Measurements from ENCODE around the gene RMDN2.
"Not testable (repeated sequence)": the region's sequence is repeated elsewhere in the genome, so short reads cannot be mapped to it uniquely, and the experiment has no call there.

The RMDN2 gene

DNA sequence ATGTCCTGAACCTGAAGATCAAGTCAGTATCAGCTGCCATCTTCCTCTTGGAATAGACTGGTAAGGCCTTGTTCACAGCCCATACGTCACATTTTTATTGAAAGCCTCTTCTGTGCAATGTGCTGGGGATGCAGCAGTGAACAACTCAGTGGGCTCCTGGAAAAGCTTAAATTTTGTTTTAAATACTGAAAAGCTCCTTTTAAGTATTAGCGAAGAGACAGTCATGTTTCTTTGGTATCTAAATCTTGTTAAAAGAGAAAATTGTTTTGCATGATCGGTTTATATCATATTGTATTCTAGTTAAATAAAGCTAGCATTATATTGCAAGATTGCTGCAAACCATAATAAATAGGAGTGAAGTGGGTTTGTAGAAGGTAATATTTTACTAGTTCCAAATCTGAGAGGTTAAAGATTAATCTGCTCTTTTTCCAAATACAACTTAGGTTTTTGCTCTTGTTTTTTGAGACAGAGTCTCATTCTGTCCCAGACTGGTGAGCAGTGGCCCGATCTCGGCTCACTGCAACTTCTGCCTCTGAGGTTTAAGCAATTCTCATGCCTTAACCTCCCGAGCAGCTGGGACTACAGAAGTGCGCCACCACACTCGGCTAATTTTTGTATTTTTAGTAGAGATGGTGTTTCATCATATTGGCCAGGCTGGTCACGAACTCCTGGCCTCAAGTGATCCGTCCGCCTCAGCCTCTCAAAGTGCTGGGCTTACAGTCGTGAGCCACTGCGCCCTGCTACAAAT, 1.6 kb upstream of the RMDN2 start:
- TF ChIP-seq, protein P1, sequence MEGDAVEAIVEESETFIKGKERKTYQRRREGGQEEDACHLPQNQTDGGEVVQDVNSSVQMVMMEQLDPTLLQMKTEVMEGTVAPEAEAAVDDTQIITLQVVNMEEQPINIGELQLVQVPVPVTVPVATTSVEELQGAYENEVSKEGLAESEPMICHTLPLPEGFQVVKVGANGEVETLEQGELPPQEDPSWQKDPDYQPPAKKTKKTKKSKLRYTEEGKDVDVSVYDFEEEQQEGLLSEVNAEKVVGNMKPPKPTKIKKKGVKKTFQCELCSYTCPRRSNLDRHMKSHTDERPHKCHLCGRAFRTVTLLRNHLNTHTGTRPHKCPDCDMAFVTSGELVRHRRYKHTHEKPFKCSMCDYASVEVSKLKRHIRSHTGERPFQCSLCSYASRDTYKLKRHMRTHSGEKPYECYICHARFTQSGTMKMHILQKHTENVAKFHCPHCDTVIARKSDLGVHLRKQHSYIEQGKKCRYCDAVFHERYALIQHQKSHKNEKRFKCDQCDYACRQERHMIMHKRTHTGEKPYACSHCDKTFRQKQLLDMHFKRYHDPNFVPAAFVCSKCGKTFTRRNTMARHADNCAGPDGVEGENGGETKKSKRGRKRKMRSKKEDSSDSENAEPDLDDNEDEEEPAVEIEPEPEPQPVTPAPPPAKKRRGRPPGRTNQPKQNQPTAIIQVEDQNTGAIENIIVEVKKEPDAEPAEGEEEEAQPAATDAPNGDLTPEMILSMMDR (IDR thresholded peaks at IDR 0.05; ENCODE audit: unreplicated experiment in 3 of 3): no peak
- Mint-ChIP-seq H3K9me3 (no peaks in the 10 kb centered on the region), H3K4me1 (peaks cover 10% of the 10 kb centered on the region), H3K27me3 (ENCODE audit: low read depth) (no peaks in the 10 kb centered on the region), H3K27ac (peak overlapping the region; percentile 33 to 96 (median 91)), H3K4me3 (peak overlapping the region; percentile 89 to 96 (median 93)), H3K36me3 (ENCODE audit: low read depth) (no peaks in the 10 kb centered on the region)

DNA sequence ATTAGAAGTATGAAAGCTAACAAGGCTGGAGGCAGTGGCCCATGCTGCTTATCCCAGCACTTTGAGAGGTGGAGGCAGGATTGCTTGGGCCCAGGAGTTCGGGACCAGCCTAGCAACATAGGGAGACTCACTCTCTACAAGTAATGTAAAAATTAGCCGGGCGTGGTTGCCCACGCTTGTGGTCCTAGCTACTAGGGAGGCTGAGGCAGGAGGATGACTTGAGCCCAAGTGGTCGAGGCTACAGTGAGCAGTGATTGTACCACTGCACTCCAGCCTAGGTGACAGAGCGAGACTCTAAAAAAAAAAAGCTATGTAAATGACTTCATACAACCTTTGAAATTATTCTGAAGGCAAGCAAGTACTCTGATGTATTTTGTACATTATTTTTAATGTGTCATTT, 1.5 kb downstream of the RMDN2 start:
- no peak overlapping the region for H3K4me3 Mint-ChIP-seq
- H3K27me3 Mint-ChIP-seq (ENCODE audit: low read depth): no peaks in the 10 kb centered on the region
- H3K4me1 Mint-ChIP-seq: peaks cover 4% of the 10 kb centered on the region
- H3K9me3 Mint-ChIP-seq: peaks cover 5% of the 10 kb centered on the region
- TF ChIP-seq, protein P1 (IDR thresholded peaks at IDR 0.05; ENCODE audit: unreplicated experiment in 3 of 3): no peak
- H3K27ac Mint-ChIP-seq: no peak overlapping the region
- peaks cover 16% of the 10 kb centered on the region for H3K36me3 Mint-ChIP-seq (ENCODE audit: low read depth)

DNA sequence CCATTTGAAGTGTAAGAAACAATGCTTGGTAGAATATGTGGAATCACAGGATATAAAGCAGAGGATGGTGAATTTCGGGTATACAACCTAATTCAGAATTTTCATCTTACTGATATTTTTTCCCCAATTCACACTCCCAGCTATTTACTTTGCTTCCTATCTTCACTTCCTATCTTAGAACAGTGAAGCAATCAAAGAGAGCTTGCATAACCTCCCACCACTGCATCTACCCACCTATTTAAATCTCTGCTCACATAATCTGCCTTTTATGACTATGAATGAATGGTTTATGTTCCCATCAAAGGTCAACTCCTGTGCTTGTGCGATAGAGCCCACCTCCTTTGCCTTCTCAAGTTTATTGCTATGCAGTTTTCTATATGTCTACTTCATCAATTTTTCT, 3.3 kb downstream of the RMDN2 start:
- TF ChIP-seq, protein P1 (IDR thresholded peaks at IDR 0.05; ENCODE audit: unreplicated experiment in 3 of 3): no peak
- Mint-ChIP-seq H3K27ac (no peak overlapping the region), H3K36me3 (ENCODE audit: low read depth) (peaks cover 19% of the 10 kb centered on the region), H3K9me3 (peaks cover 6% of the 10 kb centered on the region), H3K4me1 (peaks cover 4% of the 10 kb centered on the region), H3K27me3 (ENCODE audit: low read depth) (no peaks in the 10 kb centered on the region), H3K4me3 (peak overlapping the region in 2 of 3 experiments; percentile 12 to 14)

DNA sequence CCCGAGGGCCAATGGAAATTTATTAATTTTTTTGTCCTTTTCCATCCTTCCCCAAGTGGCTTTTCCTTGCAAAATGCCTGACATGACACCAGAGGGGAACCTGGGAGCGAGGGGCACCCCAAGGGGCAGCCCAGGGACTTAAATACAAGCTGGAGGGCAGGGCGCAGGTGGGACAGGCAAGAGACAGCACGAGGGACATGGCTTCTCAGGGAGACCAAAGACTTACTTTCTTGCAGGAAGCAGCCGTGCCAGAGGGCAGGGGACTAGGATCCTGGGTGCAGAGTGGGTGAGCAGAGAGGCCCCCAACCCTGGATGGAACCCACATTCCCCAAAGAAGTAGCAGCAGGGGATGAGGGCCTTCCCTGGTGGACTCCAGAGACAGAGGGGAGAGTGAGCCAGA, 5.3 kb downstream of the RMDN2 start:
- not testable (repeated sequence) for H3K27ac Mint-ChIP-seq; H3K27me3 Mint-ChIP-seq (ENCODE audit: low read depth); H3K4me1 Mint-ChIP-seq; H3K4me3 Mint-ChIP-seq
- H3K9me3 Mint-ChIP-seq: peaks cover 11% of the 10 kb centered on the region
- peaks cover 38% of the 10 kb centered on the region for H3K36me3 Mint-ChIP-seq (ENCODE audit: low read depth)

DNA sequence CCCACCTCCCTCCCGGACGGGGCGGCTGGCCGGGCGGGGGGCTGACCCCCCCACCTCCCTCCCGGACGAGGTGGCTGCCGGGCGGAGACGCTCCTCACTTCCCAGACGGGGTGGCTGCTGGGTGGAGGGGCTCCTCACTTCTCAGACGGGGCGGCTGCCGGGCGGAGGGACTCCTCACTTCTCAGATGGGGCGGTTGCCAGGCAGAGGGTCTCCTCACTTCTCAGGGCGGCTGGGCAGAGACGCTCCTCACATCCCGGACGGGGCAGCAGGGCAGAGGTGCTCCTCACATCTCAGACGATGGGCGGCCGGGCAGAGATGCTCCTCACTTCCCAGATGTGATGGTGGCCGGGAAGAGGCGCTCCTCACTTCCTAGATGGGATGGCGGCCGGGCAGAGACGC, 7.8 kb downstream of the RMDN2 start:
- not testable (repeated sequence) for H3K4me1 Mint-ChIP-seq; H3K4me3 Mint-ChIP-seq; H3K27me3 Mint-ChIP-seq (ENCODE audit: low read depth); H3K27ac Mint-ChIP-seq
- H3K36me3 Mint-ChIP-seq (ENCODE audit: low read depth): peaks cover 55% of the 10 kb centered on the region
- peaks cover 15% of the 10 kb centered on the region for H3K9me3 Mint-ChIP-seq

DNA sequence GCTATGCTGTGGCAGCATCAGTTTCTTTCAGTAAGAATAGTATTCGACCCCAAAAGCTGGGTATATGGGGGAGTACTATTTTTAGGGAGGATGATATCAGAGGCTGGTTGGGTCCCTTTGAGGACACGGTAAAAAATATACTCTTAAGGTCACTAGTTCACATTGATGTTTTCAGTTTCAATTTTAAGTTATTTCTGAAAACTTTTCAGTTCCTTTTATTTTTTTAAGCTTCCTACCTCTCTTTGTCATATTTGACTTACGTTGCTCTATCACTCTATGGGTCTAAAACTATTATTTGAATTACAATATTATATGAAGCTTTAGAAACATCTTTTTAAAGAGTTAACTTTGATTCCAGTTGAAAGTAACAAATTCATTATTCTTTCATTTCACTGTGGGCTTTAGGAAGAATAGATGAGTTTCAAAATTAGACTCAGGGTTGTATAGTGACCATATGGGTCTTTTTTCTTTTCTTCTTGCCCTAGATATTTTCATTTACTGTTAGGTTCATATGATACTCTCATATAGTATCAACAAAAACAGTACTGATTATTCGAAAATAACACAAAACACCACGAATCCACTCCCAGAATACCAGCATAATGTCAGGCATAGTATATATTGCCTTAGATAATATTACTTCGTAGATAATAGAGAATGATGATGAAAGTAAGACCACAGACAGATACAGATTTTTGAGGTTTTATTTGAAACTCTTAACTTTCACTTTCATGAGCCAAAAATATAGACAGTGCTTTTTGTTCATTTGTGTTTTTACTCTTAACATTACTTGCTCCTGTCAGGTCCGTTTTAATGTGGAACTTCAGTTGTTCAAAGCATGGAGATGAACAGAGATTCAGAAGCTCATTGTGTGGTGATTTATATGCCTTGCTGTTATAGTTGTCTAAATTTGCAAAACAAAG, 9.8 kb downstream of the RMDN2 start:
- Mint-ChIP-seq H3K27me3 (ENCODE audit: low read depth) (no peaks in the 10 kb centered on the region), H3K9me3 (peaks cover 32% of the 10 kb centered on the region), H3K27ac (no peak overlapping the region), H3K4me3 (no peak overlapping the region), H3K4me1 (no peaks in the 10 kb centered on the region), H3K36me3 (ENCODE audit: low read depth) (peaks cover 64% of the 10 kb centered on the region)
- TF ChIP-seq, protein P1 (IDR thresholded peaks at IDR 0.05; ENCODE audit: unreplicated experiment in 3 of 3): no peak

DNA sequence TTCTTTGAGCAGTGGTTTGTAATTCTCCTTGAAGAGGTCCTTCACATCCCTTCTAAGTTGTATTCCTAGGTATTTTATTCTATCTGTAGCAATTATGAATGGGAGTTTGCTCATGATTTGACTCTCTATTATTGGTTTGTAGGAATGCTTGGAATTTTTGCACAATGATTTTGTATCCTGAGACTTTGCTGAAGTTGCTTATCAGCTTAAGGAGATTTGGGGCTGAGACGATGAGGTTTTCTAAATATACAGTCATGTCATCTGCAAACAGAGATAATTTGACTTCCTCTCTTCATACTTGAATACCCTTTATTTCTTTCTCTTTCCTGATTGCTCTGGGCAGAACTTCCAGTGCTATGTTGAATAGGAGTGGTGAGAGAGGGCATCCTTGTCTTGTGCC, 12.5 kb downstream of the RMDN2 start:
- H3K4me3 Mint-ChIP-seq; H3K27ac Mint-ChIP-seq; H3K4me1 Mint-ChIP-seq; H3K27me3 Mint-ChIP-seq (ENCODE audit: low read depth): not testable (repeated sequence)
- peaks cover 37% of the 10 kb centered on the region for H3K9me3 Mint-ChIP-seq
- peaks cover 56% of the 10 kb centered on the region for H3K36me3 Mint-ChIP-seq (ENCODE audit: low read depth)

DNA sequence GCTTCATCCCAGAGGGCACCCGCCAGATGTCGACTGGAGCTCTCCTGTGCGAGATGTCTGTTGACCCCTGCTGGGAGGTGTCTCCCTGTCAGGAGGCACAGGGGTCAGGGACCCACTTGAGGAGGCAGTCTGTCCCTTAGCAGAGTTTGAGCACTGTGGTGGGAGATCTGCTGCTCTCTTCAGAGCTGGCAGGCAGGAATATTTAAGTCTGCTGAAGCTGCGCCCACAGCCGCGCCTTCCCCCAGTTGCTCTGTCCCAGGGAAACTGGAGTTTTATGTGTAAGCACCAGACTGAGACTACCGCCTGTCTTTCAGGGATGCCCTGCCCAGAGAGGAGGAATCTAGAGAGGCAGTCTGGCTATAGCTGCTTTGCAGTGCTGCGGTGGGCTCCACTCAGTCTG, 16.2 kb downstream of the RMDN2 start:
- peaks cover 32% of the 10 kb centered on the region for H3K9me3 Mint-ChIP-seq
- not testable (repeated sequence) for H3K27me3 Mint-ChIP-seq (ENCODE audit: low read depth); H3K4me3 Mint-ChIP-seq; H3K4me1 Mint-ChIP-seq; H3K27ac Mint-ChIP-seq
- H3K36me3 Mint-ChIP-seq (ENCODE audit: low read depth): peaks cover 28% of the 10 kb centered on the region

All from nephron (organoid).